ENCODE results near the gene PRKG1.

GRCh38 chr10:51687296-51687695 lies 613.0 kb downstream of the PRKG1 start:
- TF ChIP-seq REST (IDR thresholded peaks at IDR 0.05; ENCODE audit: low read depth) (no peak), FOXM1 (IDR thresholded peaks at IDR 0.05; ENCODE audit: borderline replicate concordance, low read depth) (no peak), TAF1 (IDR thresholded peaks at IDR 0.05; ENCODE audit: low read depth) (no peak), EP300 (IDR thresholded peaks at IDR 0.05; ENCODE audit: borderline replicate concordance) (no peak), TEAD4 (IDR thresholded peaks at IDR 0.05) (no peak), NFIC (IDR thresholded peaks at IDR 0.05) (no peak), YY1 (IDR thresholded peaks at IDR 0.05; ENCODE audit: low read depth) (no peak)

Measured in Ishikawa (cell line).